GM12865 (cell line): ENCODE results near the gene LTBP1.
A peak's percentile ranks its signal among the peaks of the same experiment; 100 is the strongest.
"Not testable (repeated sequence)": the region's sequence is repeated elsewhere in the genome, so short reads cannot be mapped to it uniquely, and the experiment has no call there.

Source experiments
- DNase-seq: peaks from one replicate; pipeline ENCODE4 v3.0.0; 2010; ENCODE audit warnings: low read depth
- H3K4me3 ChIP-seq: 2 replicates; pipeline ENCODE4 v1.5.1; 2011; ENCODE audit warnings: mild to moderate bottlenecking, low read depth, low read length, control low read depth
- CTCF ChIP-seq: IDR thresholded peaks from 2 replicates; pipeline ENCODE4 v1.5.1; 2011; ENCODE audit warnings: low read length, control low read depth, low read depth, inconsistent platforms; ENCODE audit not compliant: insufficient read depth; ENCODE audit errors: missing control alignments

LTBP1 gene

GRCh38 chr2:32977228-32977758 is 30.5 kb downstream of the LTBP1 start:
- no peak overlapping the region for H3K4me3 ChIP-seq
- no peak for DNase-seq
- no peak for TF ChIP-seq CTCF

GRCh38 chr2:32981612-32982011 is 34.9 kb downstream of the LTBP1 start:
- no peak for DNase-seq
- H3K4me3 ChIP-seq, result no peak overlapping the region
- TF ChIP-seq CTCF, result no peak

GRCh38 chr2:32983193-32983924 is 36.6 kb downstream of the LTBP1 start:
- not testable (repeated sequence) for DNase-seq, H3K4me3 ChIP-seq

- no peak for DNase-seq
- TF ChIP-seq CTCF, result no peak
- no peak overlapping the region for H3K4me3 ChIP-seq
Measured at GRCh38 chr2:32986480-32986879, 39.7 kb downstream of the LTBP1 start.

GRCh38 chr2:32988525-32988924 is 41.8 kb downstream of the LTBP1 start:
- H3K4me3 ChIP-seq, result no peak overlapping the region
- DNase-seq, result no peak
- TF ChIP-seq CTCF, result no peak

GRCh38 chr2:32990556-32990955 is 43.8 kb downstream of the LTBP1 start:
- no peak for DNase-seq
- TF ChIP-seq CTCF, result no peak

GRCh38 chr2:32991091-32991845 is 44.5 kb downstream of the LTBP1 start:
- DNase-seq, result peak; percentile 27
- no peak overlapping the region for H3K4me3 ChIP-seq
- no peak for TF ChIP-seq CTCF

More at GRCh38 chr2:32990556-32990955, 43.8 kb downstream of the LTBP1 start:
- no peak overlapping the region for H3K4me3 ChIP-seq
